ENCODE results near the gene CDH13.

The CDH13 gene

GRCh38 chr16:82646504-82646903, 19.7 kb downstream of the CDH13 start:
- no peak overlapping the region for H2BK5ac ChIP-seq (ENCODE audit: low read length)
- H2BK15ac ChIP-seq (replicated peaks; ENCODE audit: low read depth) = no peak overlapping the region
- no peak for DNase-seq
- no peaks in the 10 kb centered on the region for H3K79me1 ChIP-seq (ENCODE audit: low read length)
- no peak overlapping the region for H4K8ac ChIP-seq (ENCODE audit: low read depth, low read length)
- no peak overlapping the region for H3K4me2 ChIP-seq (ENCODE audit: low read length)
- H3K36me3 ChIP-seq (ENCODE audit: control insufficient read depth, insufficient read depth, low read length) = no peaks in the 10 kb centered on the region
- no peak overlapping the region for H4K5ac ChIP-seq (ENCODE audit: low read length)
- no peak overlapping the region for H3K18ac ChIP-seq (ENCODE audit: low read length)
- H3K27me3 ChIP-seq (ENCODE audit: insufficient read depth, low read length, poor library complexity) = no peaks in the 10 kb centered on the region
- no peaks in the 10 kb centered on the region for H3K79me2 ChIP-seq (ENCODE audit: control insufficient read depth, insufficient read depth, low read length)
- H3K23ac ChIP-seq (ENCODE audit: low read length) = no peak overlapping the region
- peak overlapping the region; percentile 27 for H2AK5ac ChIP-seq (ENCODE audit: low read length)
- no peak overlapping the region for H2BK120ac ChIP-seq (ENCODE audit: low read depth, low read length)
- no peak overlapping the region for H3K27ac ChIP-seq (ENCODE audit: low read depth, low read length)
- peaks cover 24% of the 10 kb centered on the region for H3K4me1 ChIP-seq (ENCODE audit: control insufficient read depth, low read depth, low read length)
- no peak overlapping the region for H3K56ac ChIP-seq (ENCODE audit: low read length)
- WGBS (ENCODE audit: extremely low coverage, insufficient coverage, low lambda C conversion rate) = no CpG with 5 or more reads among the region's 3 CpGs
- no peak overlapping the region for H3K4me3 ChIP-seq (ENCODE audit: low read length)
- no peak overlapping the region for H3K9ac ChIP-seq (ENCODE audit: low read length)
- no peak overlapping the region for H3K4ac ChIP-seq (ENCODE audit: low read depth, low read length)

GRCh38 chr16:82649766-82650165, 23.0 kb downstream of the CDH13 start:
- Histone ChIP-seq H3K23ac (ENCODE audit: low read length) (no peak overlapping the region), H2BK15ac (replicated peaks; ENCODE audit: low read depth) (no peak overlapping the region), H2BK5ac (ENCODE audit: low read length) (no peak overlapping the region), H3K9ac (ENCODE audit: low read length) (no peak overlapping the region), H3K4me2 (ENCODE audit: low read length) (no peak overlapping the region), H3K27me3 (ENCODE audit: insufficient read depth, low read length, poor library complexity) (no peaks in the 10 kb centered on the region), H3K56ac (ENCODE audit: low read length) (no peak overlapping the region), H3K4me3 (ENCODE audit: low read length) (no peak overlapping the region), H3K79me1 (ENCODE audit: low read length) (no peaks in the 10 kb centered on the region), H2AK5ac (ENCODE audit: low read length) (no peak overlapping the region), H3K79me2 (ENCODE audit: control insufficient read depth, insufficient read depth, low read length) (no peaks in the 10 kb centered on the region), H3K18ac (ENCODE audit: low read length) (no peak overlapping the region), H3K36me3 (ENCODE audit: control insufficient read depth, insufficient read depth, low read length) (no peaks in the 10 kb centered on the region), H3K4ac (ENCODE audit: low read depth, low read length) (no peak overlapping the region), H2BK120ac (ENCODE audit: low read depth, low read length) (no peak overlapping the region), H4K5ac (ENCODE audit: low read length) (no peak overlapping the region), H4K8ac (ENCODE audit: low read depth, low read length) (no peak overlapping the region), H3K27ac (ENCODE audit: low read depth, low read length) (no peak overlapping the region), H3K4me1 (ENCODE audit: control insufficient read depth, low read depth, low read length) (peaks cover 16% of the 10 kb centered on the region)
- no CpG with 5 or more reads among the region's 3 CpGs for WGBS (ENCODE audit: extremely low coverage, insufficient coverage, low lambda C conversion rate)
- no peak for DNase-seq

DNA sequence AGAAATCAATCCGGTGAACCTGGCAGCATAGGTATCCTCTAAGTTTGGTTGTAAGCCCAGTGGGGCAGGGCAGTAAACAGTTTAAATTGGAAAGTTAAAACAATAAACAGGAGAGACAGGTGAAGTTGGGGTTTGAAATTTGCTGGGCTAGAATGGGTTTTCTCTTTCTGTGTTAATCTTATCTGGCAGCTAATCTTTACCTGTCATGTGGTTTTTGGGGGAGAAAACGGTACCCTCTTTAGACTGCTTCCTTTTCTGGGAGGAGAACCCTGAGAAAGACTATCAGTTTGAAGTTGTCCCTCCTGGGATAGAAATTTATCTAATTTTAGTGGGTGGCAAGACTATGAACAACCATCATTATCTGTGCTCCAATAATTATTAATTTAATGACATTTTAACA, 24.0 kb downstream of the CDH13 start:
- H3K27ac ChIP-seq (ENCODE audit: low read depth, low read length) = no peak overlapping the region
- H3K79me1 ChIP-seq (ENCODE audit: low read length) = no peaks in the 10 kb centered on the region
- no peak overlapping the region for H2BK15ac ChIP-seq (replicated peaks; ENCODE audit: low read depth)
- no peak overlapping the region for H3K4me2 ChIP-seq (ENCODE audit: low read length)
- H2AK5ac ChIP-seq (ENCODE audit: low read length) = no peak overlapping the region
- no peak overlapping the region for H3K18ac ChIP-seq (ENCODE audit: low read length)
- peaks cover 12% of the 10 kb centered on the region for H3K4me1 ChIP-seq (ENCODE audit: control insufficient read depth, low read depth, low read length)
- H3K56ac ChIP-seq (ENCODE audit: low read length) = no peak overlapping the region
- no CpG with 5 or more reads among the region's 2 CpGs for WGBS (ENCODE audit: extremely low coverage, insufficient coverage, low lambda C conversion rate)
- no peak for DNase-seq
- H2BK5ac ChIP-seq (ENCODE audit: low read length) = no peak overlapping the region
- no peaks in the 10 kb centered on the region for H3K36me3 ChIP-seq (ENCODE audit: control insufficient read depth, insufficient read depth, low read length)
- H3K4me3 ChIP-seq (ENCODE audit: low read length) = no peak overlapping the region
- H3K27me3 ChIP-seq (ENCODE audit: insufficient read depth, low read length, poor library complexity) = no peaks in the 10 kb centered on the region
- no peak overlapping the region for H3K4ac ChIP-seq (ENCODE audit: low read depth, low read length)
- H4K8ac ChIP-seq (ENCODE audit: low read depth, low read length) = no peak overlapping the region
- no peak overlapping the region for H4K5ac ChIP-seq (ENCODE audit: low read length)
- no peak overlapping the region for H2BK120ac ChIP-seq (ENCODE audit: low read depth, low read length)
- H3K23ac ChIP-seq (ENCODE audit: low read length) = no peak overlapping the region
- H3K79me2 ChIP-seq (ENCODE audit: control insufficient read depth, insufficient read depth, low read length) = no peaks in the 10 kb centered on the region
- H3K9ac ChIP-seq (ENCODE audit: low read length) = no peak overlapping the region

GRCh38 chr16:82651921-82652601, 25.3 kb downstream of the CDH13 start:
- Histone ChIP-seq H4K5ac (ENCODE audit: low read length) (no peak overlapping the region), H3K36me3 (ENCODE audit: control insufficient read depth, insufficient read depth, low read length) (no peaks in the 10 kb centered on the region), H3K18ac (ENCODE audit: low read length) (no peak overlapping the region), H2BK5ac (ENCODE audit: low read length) (no peak overlapping the region), H3K4me3 (ENCODE audit: low read length) (no peak overlapping the region), H3K79me2 (ENCODE audit: control insufficient read depth, insufficient read depth, low read length) (no peaks in the 10 kb centered on the region), H2BK120ac (ENCODE audit: low read depth, low read length) (no peak overlapping the region), H2BK15ac (replicated peaks; ENCODE audit: low read depth) (no peak overlapping the region), H3K4me1 (ENCODE audit: control insufficient read depth, low read depth, low read length) (peaks cover 9% of the 10 kb centered on the region), H3K23ac (ENCODE audit: low read length) (no peak overlapping the region), H2AK5ac (ENCODE audit: low read length) (no peak overlapping the region), H3K79me1 (ENCODE audit: low read length) (no peaks in the 10 kb centered on the region), H3K56ac (ENCODE audit: low read length) (no peak overlapping the region), H3K4me2 (ENCODE audit: low read length) (no peak overlapping the region), H3K4ac (ENCODE audit: low read depth, low read length) (no peak overlapping the region), H3K9ac (ENCODE audit: low read length) (no peak overlapping the region), H3K27ac (ENCODE audit: low read depth, low read length) (no peak overlapping the region), H4K8ac (ENCODE audit: low read depth, low read length) (no peak overlapping the region), H3K27me3 (ENCODE audit: insufficient read depth, low read length, poor library complexity) (no peaks in the 10 kb centered on the region)
- DNase-seq = no peak
- WGBS (ENCODE audit: extremely low coverage, insufficient coverage, low lambda C conversion rate) = no CpG with 5 or more reads among the region's 7 CpGs

DNA sequence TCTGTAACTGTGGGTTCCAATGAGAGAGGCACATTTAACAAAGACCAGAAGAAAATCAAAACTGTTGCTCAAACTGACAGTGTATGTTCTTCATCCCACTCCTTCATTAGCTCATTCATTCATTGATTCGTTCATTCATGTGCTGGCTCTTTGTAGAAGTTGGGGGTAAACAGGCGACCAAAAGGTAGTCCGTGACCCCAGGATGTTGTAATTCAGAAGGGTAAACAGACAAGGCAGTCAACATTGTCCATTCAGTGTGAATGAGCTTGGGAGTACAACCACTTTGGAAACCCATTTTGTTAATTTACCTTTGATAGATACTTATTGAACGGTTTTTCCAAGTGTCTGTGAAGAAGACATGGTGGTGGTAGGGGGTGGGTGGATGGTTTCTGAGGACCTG, 26.1 kb downstream of the CDH13 start:
- Histone ChIP-seq H3K79me1 (ENCODE audit: low read length) (no peaks in the 10 kb centered on the region), H2BK15ac (replicated peaks; ENCODE audit: low read depth) (no peak overlapping the region), H4K8ac (ENCODE audit: low read depth, low read length) (no peak overlapping the region), H2BK120ac (ENCODE audit: low read depth, low read length) (peak overlapping the region; percentile 73), H3K4ac (ENCODE audit: low read depth, low read length) (no peak overlapping the region), H3K18ac (ENCODE audit: low read length) (peak overlapping the region; percentile 88), H3K36me3 (ENCODE audit: control insufficient read depth, insufficient read depth, low read length) (no peaks in the 10 kb centered on the region), H3K23ac (ENCODE audit: low read length) (no peak overlapping the region), H3K56ac (ENCODE audit: low read length) (no peak overlapping the region), H2BK5ac (ENCODE audit: low read length) (no peak overlapping the region), H3K27ac (ENCODE audit: low read depth, low read length) (no peak overlapping the region), H3K4me1 (ENCODE audit: control insufficient read depth, low read depth, low read length) (peaks cover 9% of the 10 kb centered on the region), H3K4me3 (ENCODE audit: low read length) (no peak overlapping the region), H3K9ac (ENCODE audit: low read length) (no peak overlapping the region), H4K5ac (ENCODE audit: low read length) (no peak overlapping the region), H3K79me2 (ENCODE audit: control insufficient read depth, insufficient read depth, low read length) (no peaks in the 10 kb centered on the region), H3K4me2 (ENCODE audit: low read length) (no peak overlapping the region), H3K27me3 (ENCODE audit: insufficient read depth, low read length, poor library complexity) (no peaks in the 10 kb centered on the region), H2AK5ac (ENCODE audit: low read length) (no peak overlapping the region)
- WGBS (ENCODE audit: extremely low coverage, insufficient coverage, low lambda C conversion rate) = no CpG with 5 or more reads among the region's 4 CpGs
- no peak for DNase-seq

Measured in mesendoderm (in vitro differentiated cells).